Activated CD4-positive, alpha-beta T cell treated with anti-CD3 and anti-CD28 coated beads, Interleukin-2, amount 50 U/mL, for 16 hours (primary cell): ENCODE measurements around the gene TCAF1.
A peak's percentile ranks its signal among the peaks of the same experiment; 100 is the strongest.

Experiments
- DNase-seq: peaks from one replicate; pipeline ENCODE4 v3.0.0-alpha.2; 2020

Gene TCAF1

GRCh38 chr7:143901668-143902331, at the start of gene TCAF1:
Gene TCAF1 (minus strand): TSS chr7:143902176. CDS start chr7:143876608, 25,568 bp downstream.
- DNase-seq: peak; percentile 92

GRCh38 chr7:143948733-143949132, 46.8 kb upstream of the TCAF1 start:
- DNase-seq: no peak

DNA sequence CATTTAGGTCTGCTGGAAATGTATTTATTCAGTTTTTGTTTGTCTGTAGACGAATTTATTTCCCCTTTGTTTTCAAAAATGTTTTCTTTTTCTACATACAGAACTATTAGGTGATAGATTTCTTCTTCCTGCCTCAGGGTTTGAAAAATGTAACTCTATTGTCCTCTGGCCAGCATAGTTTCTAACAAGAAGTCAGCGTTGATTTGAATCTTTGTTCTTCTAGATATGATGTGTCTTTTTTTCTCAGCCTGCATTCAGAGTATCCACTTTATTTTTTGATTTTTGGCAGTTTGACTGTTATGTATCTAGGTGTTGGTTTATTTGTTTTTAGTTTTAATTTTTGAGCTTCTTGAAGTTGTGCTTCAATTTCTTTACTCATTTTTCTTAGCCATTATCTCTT, 45.1 kb upstream of the TCAF1 start:
- no peak for DNase-seq

DNA sequence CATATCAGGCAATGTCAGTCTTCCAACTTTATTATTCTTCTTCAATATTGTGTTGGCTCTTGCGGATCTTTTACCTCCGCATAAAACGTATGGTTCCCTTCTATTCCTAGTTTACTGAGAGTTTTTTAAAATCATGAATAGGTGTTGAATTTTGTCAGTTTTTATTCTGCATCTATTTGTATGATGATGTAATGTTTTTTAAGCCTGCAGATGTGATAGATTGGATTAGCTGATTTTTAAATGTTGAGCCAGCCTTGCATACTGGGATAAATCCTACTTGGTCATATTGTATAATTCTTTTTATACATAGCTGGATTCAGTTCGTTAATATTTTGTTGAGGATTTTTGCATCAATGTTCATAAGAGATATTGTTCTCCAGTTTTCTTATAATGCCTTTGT, 43.4 kb upstream of the TCAF1 start:
- DNase-seq: no peak

DNA sequence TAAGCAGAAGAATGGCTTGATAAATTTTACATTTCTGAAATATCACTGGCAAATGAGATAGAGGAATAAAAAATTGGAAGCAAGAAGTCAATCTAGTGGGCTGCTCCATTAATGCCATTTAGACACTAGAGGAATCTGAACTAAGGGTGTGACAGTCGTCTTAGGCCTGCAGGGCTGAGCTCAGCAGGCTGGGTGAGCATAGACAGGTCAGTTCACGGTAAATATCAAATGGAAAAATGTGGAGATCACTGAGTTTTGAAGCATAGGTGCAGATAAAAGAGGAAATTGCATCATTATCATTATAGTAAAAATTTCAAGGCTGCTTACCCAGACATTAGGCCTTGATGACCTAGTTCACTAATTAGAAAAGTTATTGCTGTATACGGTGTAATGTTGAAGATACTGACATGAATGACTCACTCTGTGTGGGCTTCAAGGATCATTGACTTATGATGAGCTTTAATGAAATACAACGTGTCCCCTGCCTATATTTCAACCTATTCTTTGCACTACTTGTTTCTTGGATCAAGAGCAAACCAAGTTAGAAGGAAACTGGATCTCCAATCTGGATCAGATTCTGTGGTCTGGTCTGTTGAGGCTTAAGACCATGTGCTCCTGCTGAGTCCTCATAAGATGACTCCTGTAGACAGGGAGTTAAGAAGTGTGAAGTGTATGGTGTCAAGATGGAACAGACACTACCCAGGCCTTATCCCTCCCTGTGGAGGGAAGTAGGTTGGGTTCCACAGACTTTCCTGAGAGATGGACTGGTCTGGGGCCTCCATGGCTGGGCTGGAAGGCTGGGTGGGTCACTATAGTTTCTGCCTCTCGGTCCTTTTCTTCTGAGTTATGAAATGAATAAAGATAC, 36.6 kb upstream of the TCAF1 start:
- DNase-seq: no peak

DNA sequence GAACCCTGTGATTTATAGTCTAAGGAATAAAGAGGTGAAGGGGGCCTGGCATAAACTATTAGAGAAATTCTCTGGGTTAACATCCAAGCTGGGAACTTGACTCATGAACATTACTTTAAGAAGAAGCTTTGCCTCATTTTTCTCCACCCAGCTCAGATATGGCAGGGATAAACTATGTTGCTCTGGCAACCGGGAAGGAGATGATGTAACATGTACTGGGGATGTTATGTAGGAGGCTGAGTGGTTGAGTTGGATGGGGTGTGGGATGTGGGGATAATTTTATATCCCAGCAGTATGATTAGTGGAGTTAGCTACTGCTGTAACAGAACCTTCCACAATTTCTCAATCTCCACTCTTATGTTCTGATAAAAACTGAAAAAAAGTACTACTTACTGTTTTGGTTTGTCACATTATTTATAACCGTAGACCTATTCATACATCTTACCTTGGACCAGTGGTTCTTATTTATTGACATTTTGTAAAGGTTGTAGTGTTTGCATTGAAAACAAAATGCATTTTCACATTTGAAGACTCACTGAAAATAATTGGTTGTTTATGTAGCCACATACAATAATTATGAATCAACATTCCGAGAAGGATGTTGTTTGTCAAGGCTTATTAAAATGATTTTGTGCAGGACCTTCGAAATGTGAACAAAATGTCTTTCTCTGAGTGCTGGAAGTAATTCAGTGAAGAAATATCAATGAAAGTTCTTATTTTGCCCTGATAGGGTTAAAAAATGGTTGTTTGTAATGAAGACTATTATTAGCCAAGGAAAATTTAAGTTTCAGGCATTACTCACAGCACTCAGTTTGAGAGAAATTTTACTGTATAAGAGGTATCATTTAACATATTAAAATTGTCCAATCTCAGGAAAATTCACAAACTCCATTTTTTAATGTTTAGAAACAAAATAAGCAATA, 34.4 kb upstream of the TCAF1 start:
- DNase-seq: no peak

- no peak for DNase-seq
Observed at GRCh38 chr7:143934526-143935325, 32.8 kb upstream of the TCAF1 start, which contains the start of gene OR2F2. Gene OR2F2 (plus strand): TSS chr7:143935233. CDS start chr7:143935233, 0 bp downstream.

- DNase-seq: peak; percentile 23
Observed at GRCh38 chr7:143931739-143932138, 29.8 kb upstream of the TCAF1 start.

DNA sequence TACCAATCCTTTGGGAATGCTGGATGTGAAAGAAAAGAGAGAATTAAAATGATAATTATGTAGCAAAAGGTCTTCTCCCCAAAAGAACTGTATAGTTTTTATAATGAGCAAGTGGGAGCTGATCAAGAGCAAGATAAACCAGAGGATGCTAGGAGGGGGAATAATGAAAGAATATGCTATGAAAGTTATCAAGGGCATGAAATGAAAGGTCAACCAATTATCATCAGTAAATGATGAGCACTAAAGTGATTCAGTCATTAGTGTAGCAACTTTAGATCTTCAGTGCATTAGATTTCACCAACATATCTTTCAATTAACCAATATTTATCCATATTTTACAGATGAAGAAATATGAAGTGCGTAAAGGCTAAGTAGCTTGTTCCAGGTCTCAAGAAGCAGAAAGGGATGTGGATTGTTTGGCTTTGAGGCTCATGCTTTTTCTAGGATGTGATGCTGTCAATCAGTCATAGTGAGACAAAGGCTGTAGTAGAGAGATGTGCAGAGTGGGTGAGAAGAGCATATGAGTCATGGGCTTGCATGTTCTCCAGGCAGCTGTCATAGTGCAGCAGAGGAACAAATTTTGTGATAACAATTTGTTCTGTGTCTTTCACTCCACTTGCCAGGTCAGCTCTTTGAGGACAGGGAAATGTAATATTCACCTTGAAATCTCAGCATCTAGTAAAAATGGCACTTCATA, 27.4 kb upstream of the TCAF1 start:
- DNase-seq: peak; percentile 74

DNA sequence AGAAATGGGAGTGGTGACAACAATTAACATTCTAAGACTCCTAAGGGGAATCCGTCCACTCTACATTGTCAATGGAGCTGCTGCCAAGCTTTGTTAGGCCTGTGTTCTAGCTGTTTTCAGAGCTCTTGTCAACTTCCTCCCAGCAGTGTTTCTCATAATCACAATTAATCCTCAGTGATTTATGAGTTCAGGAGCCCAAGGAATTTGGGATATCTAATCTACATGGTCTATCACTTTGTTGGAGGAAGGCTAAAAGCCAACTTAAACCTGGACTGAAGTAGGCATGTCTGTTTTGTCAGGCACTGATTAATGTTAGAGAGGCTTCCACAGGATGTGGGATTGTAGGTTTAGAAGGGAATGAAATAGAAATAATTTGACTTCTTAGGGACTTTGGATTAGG, 22.9 kb upstream of the TCAF1 start:
- DNase-seq: no peak

DNA sequence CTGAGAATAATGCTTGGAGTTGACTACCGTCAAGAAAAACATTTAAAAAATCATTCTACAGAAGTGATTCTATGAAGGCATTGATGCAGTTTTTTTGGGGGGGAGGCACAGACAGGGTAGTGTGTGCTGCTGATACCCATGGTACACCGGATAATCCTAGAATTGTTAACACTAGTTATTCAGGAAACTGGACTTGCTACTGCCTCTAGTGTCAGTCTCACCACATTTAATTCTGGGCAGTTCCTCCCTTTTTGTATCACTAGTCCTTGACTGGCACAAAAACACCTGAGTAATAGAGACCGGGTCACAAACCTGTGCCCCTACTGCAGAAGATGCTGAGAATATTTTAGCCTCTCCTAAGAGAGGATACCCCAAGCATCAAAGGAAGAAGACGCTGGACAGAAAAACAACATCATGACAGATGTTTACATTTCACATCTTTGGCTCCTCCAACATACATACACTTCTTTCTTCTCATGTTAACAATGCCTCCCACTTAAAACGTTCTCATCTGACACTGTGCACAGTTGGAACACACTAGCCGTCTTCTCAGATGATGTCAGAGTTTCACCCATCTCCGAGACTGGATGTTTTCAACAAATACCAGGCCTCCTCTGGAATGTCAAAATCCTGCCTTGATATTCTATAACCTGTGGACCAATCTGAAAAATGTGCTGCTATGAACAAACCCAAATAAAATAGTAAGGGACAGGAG, 13.1 kb upstream of the TCAF1 start:
- no peak for DNase-seq

GRCh38 chr7:143913945-143914615, 12.1 kb upstream of the TCAF1 start:
- no peak for DNase-seq

DNA sequence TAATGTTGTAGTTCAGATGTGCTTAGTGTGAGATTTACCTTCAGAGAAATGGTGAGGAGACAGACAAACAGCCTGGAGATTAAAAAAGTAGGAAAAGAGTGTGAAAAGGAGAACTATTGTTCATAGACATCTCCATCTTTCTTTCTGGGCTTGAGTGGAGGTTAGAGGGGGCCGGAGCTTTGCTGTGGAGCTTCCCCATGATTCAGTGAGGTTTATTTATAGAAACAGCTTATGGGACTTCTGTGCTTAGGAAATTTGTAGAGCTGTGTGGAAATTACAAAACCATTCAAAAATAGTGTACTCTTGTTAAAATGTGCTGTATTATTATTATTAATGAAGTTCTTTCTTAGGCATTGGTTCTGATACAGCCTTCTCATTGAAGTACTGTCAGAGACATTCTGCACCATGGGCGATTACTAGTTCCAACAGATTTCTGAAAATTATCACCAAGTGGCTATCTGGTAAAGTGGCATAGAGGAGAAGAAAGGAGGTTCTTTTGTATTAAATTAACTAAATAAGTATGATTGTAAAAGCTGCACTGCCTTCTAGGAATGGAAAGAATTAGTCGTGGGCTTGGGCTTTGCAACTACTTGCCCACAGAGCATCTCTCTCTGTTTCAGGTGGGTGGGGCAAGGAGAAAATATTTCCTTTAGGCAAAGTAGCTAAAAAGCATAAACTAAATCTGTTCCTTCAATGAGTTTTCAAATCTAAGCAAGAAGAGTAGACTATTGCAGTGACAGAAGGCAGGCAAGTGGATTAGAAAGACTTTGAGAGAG, 8.7 kb upstream of the TCAF1 start:
- DNase-seq: no peak

GRCh38 chr7:143909863-143910262, 7.9 kb upstream of the TCAF1 start:
- DNase-seq: no peak

GRCh38 chr7:143908120-143908519, 6.1 kb upstream of the TCAF1 start:
- DNase-seq: no peak

DNA sequence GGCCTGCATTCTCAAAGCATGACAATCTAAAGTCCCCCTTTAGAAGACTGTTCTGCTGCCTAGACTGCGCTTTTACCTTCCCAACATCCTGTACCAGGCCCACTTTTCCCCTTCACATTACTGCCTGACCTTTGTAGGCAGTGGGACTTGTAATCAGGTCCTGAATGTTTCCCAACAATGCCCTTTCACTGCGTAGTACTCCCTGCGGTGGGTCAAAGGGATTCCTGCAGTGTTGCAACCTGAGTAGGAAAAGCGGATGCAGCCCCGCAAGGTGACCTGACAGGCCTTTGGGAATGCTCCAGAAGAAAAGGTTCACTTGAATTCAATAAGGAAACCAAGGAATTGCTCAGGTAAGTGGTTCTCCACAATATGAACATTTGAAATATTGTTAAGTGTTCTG, 4.9 kb upstream of the TCAF1 start:
- DNase-seq: no peak

DNA sequence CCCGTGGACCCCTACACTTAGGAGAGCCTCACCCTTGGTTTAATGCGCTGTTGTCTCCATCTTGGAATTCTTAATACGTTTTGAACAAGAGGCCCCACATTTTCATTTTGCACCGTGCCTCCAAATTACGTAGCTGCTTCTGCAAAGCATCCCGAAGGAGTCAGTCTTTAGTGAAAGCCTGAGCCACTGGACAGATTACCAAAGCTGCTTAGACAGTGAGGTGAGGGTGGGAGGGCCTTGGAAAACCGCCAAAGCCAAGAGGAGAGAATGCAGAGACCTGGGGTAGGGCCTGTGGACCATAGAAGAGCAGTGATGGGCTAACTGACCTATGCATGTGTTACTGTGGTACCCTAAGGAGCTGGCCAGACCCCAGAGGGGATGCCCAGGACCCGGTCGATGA, 4.2 kb upstream of the TCAF1 start:
- no peak for DNase-seq

DNA sequence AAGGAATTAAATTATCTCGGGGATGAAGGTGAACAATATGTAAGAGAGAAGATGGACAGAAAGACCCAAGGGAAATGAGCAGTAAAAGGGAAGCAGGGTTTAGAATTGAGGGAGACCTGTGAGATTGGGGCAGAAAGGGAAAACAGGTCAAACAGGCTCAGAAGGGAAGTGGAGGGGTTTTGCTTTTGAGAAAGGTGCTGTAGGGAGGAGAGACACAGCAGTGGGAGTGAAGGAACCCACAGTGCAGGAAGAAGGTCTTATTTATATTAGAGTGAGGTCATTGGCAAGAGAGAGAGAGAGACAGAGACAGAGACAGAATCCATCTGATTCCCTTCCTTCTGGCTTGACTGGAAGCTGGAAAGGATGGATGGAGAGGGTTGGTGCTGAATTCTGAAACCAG, 3.5 kb upstream of the TCAF1 start:
- no peak for DNase-seq

DNA sequence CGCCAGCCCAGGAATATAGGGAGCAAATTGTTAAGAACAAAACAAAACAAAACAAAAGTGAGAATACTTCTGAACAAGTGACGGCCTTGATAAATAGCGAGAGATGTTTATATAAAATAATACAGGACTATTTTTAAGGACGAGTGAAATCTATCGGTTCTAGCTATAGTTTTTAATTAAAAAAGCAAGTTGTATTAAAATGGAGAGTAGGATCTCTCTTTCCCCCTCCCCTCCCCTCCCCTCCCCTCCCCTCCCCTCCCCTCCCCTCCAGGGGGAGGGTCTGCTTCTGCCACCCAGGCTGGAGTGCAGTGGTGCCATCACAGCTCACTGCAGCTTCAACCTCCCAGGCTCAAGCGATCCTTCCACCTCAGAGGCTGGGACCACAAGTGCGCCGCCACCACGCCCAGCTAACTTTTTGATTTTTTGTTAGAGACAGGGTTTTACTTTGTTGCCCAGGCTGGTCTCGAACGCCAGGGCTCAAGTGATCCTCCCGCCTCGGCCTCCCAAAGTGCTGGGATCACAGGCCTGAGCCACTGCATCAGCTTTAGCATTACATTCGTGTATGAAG, 440 bp upstream of the TCAF1 start:
- DNase-seq: no peak
